Choroid plexus epithelial cell (primary cell): ENCODE measurements around the gene NBL1.

Experiments
- DNase-seq: peaks from one replicate; pipeline ENCODE4 v3.0.0-alpha.2; 2010; ENCODE audit warnings: low read depth
- H3K4me3 ChIP-seq: 2 replicates; pipeline ENCODE4 v1.5.1; 2011; ENCODE audit warnings: low read depth, mild to moderate bottlenecking, control low read depth, low read length, moderate library complexity
- TF ChIP-seq, protein P1 (sequence below): conservative IDR thresholded peaks from 2 replicates; pipeline ENCODE4 v1.5.1; 2011; ENCODE audit warnings: low read depth, mild to moderate bottlenecking, control low read depth, inconsistent platforms, low read length, moderate library complexity

NBL1 gene

DNA sequence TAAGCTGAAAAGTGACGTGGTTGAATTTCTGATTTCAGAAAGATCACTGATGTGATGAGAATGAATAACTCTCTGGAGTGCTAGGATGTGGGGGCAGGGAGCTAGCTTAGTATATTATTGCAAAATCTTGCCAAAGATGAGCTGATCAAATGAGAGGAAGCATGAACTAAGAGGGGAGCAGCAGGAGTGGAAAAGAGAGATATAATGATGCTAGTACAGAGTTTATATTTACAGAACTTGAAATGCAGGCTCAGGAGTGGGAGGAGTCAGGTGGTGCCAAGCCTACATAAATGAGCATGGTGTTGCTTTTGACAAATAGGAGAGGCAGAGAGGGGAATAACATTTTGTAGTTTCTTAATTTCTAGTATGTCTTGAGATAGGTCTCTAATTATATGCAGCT, 38.1 kb upstream of the NBL1 start:
- DNase-seq: peak; percentile 55
- no peak overlapping the region for H3K4me3 ChIP-seq
- TF ChIP-seq, protein P1, sequence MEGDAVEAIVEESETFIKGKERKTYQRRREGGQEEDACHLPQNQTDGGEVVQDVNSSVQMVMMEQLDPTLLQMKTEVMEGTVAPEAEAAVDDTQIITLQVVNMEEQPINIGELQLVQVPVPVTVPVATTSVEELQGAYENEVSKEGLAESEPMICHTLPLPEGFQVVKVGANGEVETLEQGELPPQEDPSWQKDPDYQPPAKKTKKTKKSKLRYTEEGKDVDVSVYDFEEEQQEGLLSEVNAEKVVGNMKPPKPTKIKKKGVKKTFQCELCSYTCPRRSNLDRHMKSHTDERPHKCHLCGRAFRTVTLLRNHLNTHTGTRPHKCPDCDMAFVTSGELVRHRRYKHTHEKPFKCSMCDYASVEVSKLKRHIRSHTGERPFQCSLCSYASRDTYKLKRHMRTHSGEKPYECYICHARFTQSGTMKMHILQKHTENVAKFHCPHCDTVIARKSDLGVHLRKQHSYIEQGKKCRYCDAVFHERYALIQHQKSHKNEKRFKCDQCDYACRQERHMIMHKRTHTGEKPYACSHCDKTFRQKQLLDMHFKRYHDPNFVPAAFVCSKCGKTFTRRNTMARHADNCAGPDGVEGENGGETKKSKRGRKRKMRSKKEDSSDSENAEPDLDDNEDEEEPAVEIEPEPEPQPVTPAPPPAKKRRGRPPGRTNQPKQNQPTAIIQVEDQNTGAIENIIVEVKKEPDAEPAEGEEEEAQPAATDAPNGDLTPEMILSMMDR: no peak

DNA sequence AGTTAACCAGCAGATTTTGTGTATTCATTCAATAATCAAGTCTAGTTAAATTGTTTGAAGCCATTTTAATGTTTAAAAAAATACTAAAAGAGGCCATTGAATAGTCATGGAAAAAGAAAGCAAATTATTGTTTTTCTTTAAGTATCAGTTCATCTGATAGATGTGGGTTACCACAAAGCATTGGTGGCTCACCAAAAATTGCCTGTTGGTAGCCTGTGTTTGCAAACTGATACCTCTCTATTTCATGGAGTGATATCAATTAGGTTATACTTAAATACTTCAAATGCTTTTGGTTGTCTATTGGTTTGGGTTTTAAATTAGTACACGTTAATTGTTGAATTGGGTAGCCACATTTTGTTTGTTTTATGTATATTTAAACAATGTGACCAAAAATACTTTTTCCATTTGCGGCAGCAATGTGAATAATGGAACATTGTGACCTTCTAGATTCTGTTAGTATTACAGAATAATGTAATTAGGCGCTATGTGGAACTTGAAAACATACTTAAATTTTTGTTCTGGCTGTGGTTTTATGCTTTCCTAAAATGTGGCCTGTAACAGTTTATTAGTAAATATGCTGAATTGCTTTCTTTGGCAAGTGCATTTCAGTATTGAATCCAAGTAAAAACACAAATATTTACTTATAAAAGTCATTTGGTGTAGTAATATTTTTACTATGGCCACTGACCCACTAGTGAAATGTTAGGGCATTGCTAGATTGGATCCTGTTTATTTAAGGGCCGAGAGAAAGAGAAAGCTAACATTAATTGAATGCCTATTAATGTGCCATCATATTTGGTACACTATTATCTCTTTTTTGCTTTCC, 37.1 kb upstream of the NBL1 start:
- no peak for DNase-seq
- TF ChIP-seq, protein P1: no peak
- no peak overlapping the region for H3K4me3 ChIP-seq

DNA sequence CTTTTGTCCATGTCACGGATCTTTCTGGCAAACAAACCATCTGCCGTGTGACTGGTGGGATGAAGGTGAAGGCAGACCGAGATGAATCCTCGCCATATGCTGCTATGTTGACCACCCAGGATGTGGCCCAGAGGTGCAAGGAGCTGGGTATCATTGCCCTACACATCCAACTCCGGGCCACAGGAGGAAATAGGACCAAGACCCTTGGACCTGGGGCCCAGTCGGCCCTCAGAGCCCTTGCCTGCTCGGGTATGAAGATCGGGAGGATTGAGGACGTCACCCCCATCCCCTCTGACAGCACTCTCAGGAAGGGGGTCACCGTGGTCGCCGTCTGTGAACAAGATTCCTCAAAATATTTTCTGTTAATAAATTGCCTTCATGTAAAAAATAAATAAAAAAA, 35.9 kb upstream of the NBL1 start:
- H3K4me3 ChIP-seq: no peak overlapping the region
- no peak for DNase-seq
- TF ChIP-seq, protein P1: no peak

DNA sequence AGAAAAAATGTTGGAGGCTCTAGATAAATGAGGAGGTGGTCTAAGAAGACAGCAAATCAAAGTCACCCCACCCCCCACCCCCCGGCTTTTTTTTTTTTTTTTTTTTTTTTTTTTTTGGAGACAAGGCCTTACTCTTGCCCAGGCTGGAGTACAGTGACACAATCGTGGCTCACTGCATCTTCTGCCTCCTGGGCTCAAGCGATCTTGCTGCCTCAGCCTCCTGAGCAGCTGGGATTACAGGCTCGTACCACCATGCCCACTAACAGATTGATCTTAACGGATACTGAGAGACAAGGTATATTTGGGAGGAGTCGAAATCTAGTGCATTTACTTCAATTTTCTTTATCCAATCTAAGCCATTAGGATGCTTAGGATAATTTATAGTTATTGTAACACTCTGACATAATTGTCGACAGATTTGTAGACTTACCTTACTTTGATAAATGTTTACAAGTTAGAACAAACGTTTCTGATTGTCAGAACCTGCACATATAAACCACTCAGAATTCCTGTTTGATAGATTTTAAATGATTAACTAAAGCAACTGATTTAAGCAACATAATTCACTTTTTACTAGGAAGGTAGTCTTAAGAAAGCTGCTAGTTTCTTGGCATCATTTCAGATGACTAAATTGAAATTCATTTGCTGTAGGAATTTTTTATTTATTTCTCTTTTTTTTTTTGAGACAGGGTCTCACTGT, 33.7 kb upstream of the NBL1 start:
- H3K4me3 ChIP-seq: no peak overlapping the region
- TF ChIP-seq, protein P1: no peak
- DNase-seq: no peak

DNA sequence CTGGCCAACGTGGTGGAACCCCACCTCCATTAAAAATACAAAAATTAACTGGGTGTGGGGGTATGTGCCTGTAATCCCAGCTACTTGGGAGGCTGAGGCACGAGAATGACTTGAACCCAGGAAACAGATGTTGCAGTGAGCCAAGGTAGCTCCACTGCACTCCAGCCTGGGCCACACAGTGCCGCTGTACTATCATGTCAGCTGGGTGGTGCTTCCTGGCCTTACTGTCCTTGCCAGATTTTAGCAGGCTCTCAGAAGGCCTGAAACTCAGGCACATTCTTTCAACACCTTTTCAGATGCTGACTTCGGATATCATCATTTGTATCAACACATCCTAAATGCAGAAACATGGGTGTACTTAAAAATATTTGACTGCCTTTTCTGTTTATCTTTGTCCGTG, 31.6 kb upstream of the NBL1 start:
- no peak overlapping the region for H3K4me3 ChIP-seq
- TF ChIP-seq, protein P1: no peak
- DNase-seq: no peak

DNA sequence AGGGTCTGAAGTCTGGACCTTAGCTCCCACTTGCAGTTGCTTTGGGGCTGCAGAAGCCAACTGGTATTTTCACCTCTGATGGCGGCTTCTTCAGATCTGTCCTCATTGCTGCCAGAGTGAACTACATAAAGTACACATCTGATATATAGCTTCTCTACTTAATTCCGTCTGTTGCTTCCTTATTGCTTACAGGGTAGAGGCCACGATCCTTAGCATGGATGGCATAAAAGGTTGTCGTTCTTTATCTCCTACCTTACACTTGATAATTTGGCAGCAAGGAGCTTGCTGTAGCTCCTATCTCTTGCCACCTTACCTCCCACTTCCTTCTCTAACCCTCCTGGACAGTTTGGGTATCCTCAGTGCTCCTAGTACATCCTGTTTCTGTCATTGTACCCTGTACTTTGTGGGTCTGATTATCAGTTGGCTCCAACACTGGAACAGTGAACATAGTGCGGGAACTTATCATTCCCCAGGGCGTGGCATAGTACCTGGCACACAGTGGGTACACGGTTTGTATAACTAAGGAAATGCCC, 30.9 kb upstream of the NBL1 start:
- no peak overlapping the region for H3K4me3 ChIP-seq
- TF ChIP-seq, protein P1: no peak
- no peak for DNase-seq
